Muscle of leg (tissue), 11 donors: ENCODE results near the gene DNHD1. TPM values are rescaled to one million over a fixed set of nuclear protein-coding genes. Genes with fewer than 3 reads are reported as not detected.

Source experiments
- DNase-seq: peaks from one replicate; pipeline ENCODE4 v3.0.0; 2013
- H3K27ac ChIP-seq: one replicate; pipeline ENCODE4 v1.5.1; 2013; ENCODE audit warnings: mild to moderate bottlenecking, low read length, control low read depth
- H3K27me3 ChIP-seq: one replicate; pipeline ENCODE4 v1.6.1; 2013; ENCODE audit warnings: low read length; ENCODE audit not compliant: control insufficient read depth, insufficient read depth
- H3K36me3 ChIP-seq: one replicate; pipeline ENCODE4 v1.6.1; 2013; ENCODE audit warnings: low read length; ENCODE audit not compliant: control insufficient read depth, insufficient read depth
- H3K4me1 ChIP-seq: one replicate; pipeline ENCODE4 v1.6.1; 2013; ENCODE audit warnings: low read length; ENCODE audit not compliant: control insufficient read depth, insufficient read depth
- H3K4me3 ChIP-seq: one replicate; pipeline ENCODE4 v1.5.1; 2013; ENCODE audit warnings: low read length, control low read depth
- H3K9me3 ChIP-seq: replicated peaks from 2 replicates; pipeline ENCODE4 v1.6.1; 2013; ENCODE audit warnings: low read depth, low read length; ENCODE audit not compliant: control insufficient read depth
- WGBS: methylation state at CpG from one replicate; pipeline ENCODE4 v1.1.5; 2013; ENCODE audit warnings: missing lambda C conversion rate; ENCODE audit not compliant: insufficient coverage; 5-methylcytosine and 5-hydroxymethylcytosine counted together
- polyA plus RNA-seq, 8 donors: library from polyadenylated mRNA; unstranded; fragments of 120-200 nt; gene quantifications; one replicate each; pipeline versions ENCODE4 v1.2.1 to v1.2.3, GENCODE V29; 2013; ENCODE audit warnings: inconsistent platforms in 1 of 8, low replicate concordance in 1 of 8; ENCODE audit not compliant: insufficient read length in 8 of 8, insufficient read depth in 1 of 8
- total RNA-seq: library from RNA; stranded (reverse); fragments of 120-200 nt; gene quantifications from one replicate; pipeline ENCODE4 v1.2.4, GENCODE V29; 2013

Gene DNHD1
- total and polyA plus RNA-seq, 9 donors: 3.3 to 10.7 (median 6.5) TPM

DNA sequence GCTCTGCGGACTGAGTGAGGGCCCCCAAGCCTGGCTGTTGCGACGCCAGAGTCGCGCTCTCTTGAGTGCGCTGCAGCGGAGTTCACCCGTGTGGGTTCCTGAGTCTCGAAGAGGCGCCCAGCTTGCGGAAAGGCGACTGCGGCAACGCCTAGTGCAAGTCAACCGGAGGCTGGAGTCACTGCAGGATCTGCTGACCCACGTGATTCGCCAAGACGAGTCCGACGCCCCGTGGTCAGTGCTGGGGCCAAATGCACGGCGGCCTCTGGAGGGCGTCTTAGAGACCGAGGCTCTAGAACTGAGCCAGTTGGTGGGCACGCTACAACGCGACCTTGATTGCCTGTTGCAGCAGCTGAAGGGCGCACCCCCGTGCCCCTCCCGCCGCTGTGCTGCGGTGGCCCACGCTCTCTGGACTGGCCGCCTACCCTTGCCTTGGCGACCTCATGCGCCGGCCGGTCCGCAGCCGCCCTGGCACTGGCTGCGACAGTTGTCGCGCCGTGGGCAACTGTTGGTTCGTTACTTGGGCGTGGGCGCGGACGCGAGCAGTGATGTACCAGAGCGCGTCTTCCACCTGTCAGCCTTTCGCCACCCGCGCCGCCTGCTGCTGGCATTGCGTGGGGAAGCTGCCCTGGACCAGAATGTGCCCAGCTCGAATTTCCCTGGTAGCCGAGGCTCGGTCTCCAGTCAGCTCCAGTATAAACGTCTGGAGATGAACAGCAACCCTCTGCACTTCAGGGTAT, 73.8 kb downstream of the DNHD1 start:
- H3K27ac ChIP-seq: no peak overlapping the region

DNA sequence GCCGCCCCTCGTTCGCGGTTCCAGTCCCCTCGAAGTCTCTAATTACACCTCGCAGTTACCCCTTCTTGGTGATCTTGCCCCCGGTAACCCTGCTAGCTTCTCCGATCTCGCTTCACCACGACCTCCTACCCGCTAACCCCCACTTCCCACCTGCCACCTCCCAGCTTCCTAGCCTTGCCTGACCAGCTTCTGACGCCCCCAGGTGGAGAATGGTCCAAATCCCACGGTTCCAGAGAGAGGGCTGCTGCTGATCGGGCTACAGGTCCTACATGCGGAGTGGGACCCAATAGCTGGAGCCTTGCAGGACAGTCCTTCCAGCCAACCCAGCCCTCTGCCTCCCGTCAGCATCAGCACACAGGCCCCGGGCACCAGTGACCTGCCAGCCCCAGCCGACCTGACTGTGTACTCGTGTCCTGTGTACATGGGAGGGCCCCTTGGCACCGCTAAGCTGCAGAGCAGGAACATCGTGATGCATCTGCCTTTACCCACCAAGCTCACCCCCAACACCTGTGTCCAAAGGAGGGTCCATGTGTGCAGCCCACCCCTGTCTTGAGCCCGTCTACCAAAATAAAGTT, 74.4 kb downstream of the DNHD1 start:
- no peaks in the 10 kb centered on the region for H3K27me3 ChIP-seq
- peaks cover 15% of the 10 kb centered on the region for H3K4me1 ChIP-seq
- H3K36me3 ChIP-seq: peaks cover 9% of the 10 kb centered on the region
- no peak overlapping the region for H3K4me3 ChIP-seq
- no peak for DNase-seq
- 46% methylated on average over 20 of the region's 22 CpGs for WGBS
- no peaks in the 10 kb centered on the region for H3K9me3 ChIP-seq
- no peak overlapping the region for H3K27ac ChIP-seq

More for the DNA sequence above, 73.8 kb downstream of the DNHD1 start:
- Histone ChIP-seq H3K4me1 (peaks cover 15% of the 10 kb centered on the region), H3K9me3 (no peaks in the 10 kb centered on the region), H3K27me3 (no peaks in the 10 kb centered on the region), H3K36me3 (peaks cover 9% of the 10 kb centered on the region), H3K4me3 (no peak overlapping the region)
- WGBS: 34% methylated on average over 62 of the region's 62 CpGs
- peak; percentile 60 for DNase-seq

DNA sequence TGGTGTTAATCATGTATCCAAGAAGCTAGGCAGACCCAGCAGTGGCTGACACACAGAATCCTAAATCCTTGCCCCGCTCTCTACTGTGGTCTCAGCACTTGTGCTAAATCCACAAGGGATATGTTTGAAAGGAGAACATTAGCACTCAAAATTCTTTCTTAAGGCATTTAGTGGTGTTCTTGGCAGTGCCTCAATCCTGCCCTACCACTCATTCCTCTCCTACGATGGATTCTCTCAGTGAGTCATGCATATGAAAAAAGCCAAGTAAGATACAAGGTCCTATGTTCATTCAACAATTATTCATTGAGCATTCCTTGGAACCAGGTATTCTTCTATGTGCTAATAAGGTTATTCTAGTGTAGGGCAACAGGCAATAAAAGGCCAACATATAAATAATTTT, 75.1 kb downstream of the DNHD1 start:
- Histone ChIP-seq H3K4me1 (peaks cover 20% of the 10 kb centered on the region), H3K4me3 (no peak overlapping the region), H3K27me3 (no peaks in the 10 kb centered on the region), H3K9me3 (no peaks in the 10 kb centered on the region), H3K27ac (no peak overlapping the region), H3K36me3 (peaks cover 9% of the 10 kb centered on the region)
- DNase-seq: no peak
- WGBS: no CpG with 5 or more reads among the region's 2 CpGs

DNA sequence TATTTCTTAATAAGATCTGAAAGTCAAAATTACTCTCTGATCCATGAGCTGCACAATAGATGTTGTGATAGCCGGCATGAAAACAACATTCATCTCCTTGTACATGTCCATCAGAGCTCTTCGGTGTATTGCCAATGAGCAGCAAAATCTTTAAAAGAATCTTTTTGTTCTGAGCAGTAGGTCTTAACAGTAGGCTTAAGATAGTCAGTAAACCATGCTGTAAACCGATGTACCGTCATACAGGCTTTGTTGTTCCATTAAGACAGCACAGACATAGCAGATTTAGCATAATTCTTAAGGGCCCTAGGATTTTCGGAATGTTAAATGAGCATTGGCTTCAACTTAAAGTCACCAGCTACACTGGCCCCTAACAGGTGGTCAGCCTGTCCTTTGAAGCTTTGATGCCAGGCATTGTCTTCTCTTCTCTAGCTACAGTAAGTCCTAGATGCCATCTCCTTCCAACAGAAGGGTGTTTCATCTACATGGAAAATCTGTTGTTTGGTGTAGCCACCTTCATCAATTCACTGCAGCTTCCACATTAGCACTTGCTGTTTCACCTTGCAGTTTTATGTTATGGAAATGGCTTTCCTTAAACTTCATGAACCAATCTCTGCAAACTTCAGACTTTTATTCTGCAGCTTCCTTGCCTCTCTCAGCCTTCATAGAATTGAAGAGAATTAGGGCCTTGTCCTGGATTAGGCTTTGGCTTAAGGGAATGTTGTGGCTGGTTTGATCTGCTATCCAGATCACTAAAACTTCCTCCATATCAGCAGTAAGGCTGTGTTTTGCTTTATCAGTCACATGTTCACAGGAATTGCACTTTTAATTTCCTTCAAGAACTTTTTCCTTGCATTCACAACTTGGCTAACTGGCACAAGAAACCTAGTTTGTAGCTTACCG, 78.0 kb downstream of the DNHD1 start:
- Histone ChIP-seq H3K27me3 (no peaks in the 10 kb centered on the region), H3K4me3 (no peak overlapping the region), H3K36me3 (peaks cover 8% of the 10 kb centered on the region), H3K4me1 (peaks cover 8% of the 10 kb centered on the region), H3K9me3 (no peaks in the 10 kb centered on the region), H3K27ac (no peak overlapping the region)
- DNase-seq: no peak
- 86% methylated on average over 2 of the region's 6 CpGs for WGBS

DNA sequence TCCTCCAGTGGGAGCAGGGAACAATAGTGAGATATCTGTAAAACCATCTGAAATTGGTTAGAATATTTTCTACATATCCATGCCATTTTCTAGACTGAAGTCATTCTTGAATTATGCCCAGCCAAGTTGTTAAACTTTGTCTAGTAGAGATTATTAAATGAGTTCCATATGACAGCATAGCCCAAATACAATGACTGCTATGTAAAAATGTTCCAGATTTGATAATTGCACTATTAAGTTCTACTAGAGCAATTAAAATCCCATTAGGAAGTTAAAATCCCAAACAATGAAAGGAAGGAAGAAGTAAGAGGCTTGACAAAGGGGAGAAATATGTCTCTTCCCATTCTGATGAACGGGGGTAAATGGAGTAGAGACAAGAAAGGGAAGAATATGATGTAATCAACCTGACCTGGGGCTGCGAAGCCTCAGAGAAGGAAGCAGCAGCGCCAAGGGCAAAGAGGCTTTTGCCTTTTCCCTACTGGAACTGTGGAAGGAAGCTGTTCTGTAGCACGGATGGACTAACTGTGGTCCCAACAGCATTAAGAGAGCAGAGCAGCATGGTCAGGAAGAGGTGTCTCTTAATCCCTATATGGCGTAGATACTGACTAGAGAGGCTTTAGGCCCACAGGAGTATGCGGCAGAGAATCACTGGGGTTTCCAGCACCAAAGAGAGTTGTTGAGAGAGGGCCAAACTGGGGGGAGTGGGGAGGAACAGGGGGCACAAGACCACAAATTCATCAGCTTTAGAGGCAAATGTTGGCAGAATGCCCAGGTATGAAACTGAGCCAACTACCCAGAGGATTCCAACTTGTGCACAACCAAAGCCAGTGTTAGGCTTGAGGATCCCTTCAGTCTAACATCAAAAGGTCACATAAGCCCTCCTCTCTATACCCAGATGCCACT, 79.6 kb downstream of the DNHD1 start:
- H3K4me3 ChIP-seq: no peak overlapping the region
- peak overlapping the region; percentile 43 for H3K27ac ChIP-seq
- 25% methylated on average over 5 of the region's 6 CpGs for WGBS

DNA sequence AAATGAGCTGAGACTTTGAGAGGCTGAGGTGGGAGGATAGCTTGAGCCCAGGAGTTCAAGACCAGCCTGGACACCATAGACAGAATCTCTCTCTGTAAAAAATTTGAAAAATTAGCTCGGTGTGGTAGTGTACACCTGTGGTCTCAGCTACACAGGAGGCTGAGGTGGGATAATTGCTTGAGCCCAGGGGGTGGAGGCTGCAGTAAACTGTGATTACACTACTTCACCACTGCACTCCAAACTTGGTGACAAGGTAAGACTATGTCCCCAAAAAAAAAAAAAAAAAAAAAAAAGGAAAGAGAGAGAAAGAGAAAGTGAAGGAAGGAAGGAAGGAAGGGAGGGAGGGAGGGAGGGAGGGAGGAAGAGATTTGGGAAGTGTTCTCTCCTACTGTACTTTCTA, 81.1 kb downstream of the DNHD1 start:
- Histone ChIP-seq H3K36me3 (peaks cover 6% of the 10 kb centered on the region), H3K4me1 (peaks cover 5% of the 10 kb centered on the region), H3K27ac (no peak overlapping the region), H3K27me3 (no peaks in the 10 kb centered on the region), H3K4me3 (no peak overlapping the region), H3K9me3 (peaks cover 2% of the 10 kb centered on the region)
- DNase-seq: no peak
- no CpG with 5 or more reads among the region's 1 CpG for WGBS

More for the DNA sequence above, 79.6 kb downstream of the DNHD1 start:
- Histone ChIP-seq H3K27me3 (no peaks in the 10 kb centered on the region), H3K9me3 (peaks cover 2% of the 10 kb centered on the region), H3K4me1 (peaks cover 5% of the 10 kb centered on the region), H3K36me3 (peaks cover 6% of the 10 kb centered on the region)
- peak; percentile 75 for DNase-seq

DNA sequence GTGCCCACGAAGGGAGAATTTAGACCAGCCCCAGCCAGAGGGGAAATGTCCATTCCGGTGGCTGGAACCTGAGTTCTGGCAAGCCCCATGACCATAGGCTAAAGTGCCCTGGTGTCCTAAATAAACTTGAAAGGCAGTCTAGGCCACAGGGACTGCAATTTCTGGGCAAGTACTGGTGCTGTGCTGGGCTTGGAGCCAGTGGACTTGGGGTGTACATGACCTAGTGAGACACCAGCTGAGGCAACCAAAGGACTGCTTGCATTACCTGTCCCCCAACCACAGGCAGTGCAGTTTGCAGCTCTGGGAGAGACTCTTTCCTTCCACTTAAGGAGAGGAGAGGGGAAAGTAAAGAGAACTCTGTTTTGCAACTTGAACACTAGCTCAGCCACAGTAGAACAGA, 82.6 kb downstream of the DNHD1 start:
- Histone ChIP-seq H3K4me1 (peaks cover 5% of the 10 kb centered on the region), H3K4me3 (no peak overlapping the region), H3K9me3 (peaks cover 13% of the 10 kb centered on the region), H3K27me3 (no peaks in the 10 kb centered on the region), H3K36me3 (peaks cover 6% of the 10 kb centered on the region), H3K27ac (no peak overlapping the region)
- no peak for DNase-seq
- WGBS: 87% methylated on average over 2 of the region's 2 CpGs

DNA sequence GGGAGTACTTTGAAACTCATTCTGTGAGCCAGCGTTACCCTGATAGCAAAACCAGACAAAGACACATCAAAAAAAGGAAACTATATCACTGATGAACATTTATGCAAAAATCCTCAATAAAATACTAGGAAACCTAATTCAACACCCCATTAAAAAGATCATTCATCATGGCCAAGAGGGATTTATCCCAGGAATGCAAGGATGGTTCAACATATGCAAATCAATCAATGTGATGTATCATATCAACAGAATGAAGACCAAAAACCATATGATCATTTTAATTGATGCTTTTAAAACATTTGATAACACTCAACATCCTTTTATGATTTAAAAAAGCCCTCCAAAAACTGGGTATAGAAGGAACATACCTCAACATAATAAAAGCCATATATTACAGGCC, 86.5 kb downstream of the DNHD1 start:
- Histone ChIP-seq H3K9me3 (peaks cover 16% of the 10 kb centered on the region), H3K36me3 (peaks cover 9% of the 10 kb centered on the region), H3K4me1 (no peaks in the 10 kb centered on the region), H3K4me3 (no peak overlapping the region), H3K27me3 (no peaks in the 10 kb centered on the region), H3K27ac (no peak overlapping the region)
- no CpG with 5 or more reads among the region's 1 CpG for WGBS
- DNase-seq: no peak

DNA sequence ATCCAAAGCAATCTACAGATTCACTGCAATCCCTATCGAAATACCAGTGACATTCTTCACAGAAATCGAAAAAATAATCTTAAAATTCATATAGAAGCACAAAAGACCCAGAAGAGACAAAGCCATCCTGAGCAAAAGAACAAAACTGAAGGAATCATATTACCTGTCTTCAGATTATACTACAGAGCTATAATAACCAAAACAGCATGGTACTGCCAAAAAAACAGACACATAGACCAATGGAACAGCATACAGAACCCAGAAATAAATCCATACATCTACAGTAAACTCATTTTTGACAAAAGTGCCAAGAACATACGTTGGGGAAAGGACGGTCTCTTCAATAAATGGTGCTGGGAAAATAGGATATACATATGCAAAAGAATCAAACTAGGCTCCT, 87.4 kb downstream of the DNHD1 start:
- DNase-seq: no peak
- Histone ChIP-seq H3K4me1 (no peaks in the 10 kb centered on the region), H3K27me3 (no peaks in the 10 kb centered on the region), H3K27ac (no peak overlapping the region), H3K9me3 (peaks cover 16% of the 10 kb centered on the region), H3K4me3 (no peak overlapping the region), H3K36me3 (peaks cover 9% of the 10 kb centered on the region)
- no CpG with 5 or more reads among the region's 4 CpGs for WGBS
